Measurements from ENCODE around the gene OSR1. TPM values are rescaled to one million over a fixed set of nuclear protein-coding genes. Genes with fewer than 3 reads are reported as not detected.

Gene OSR1
- total RNA-seq, 1 donor from 2014 or later = not detected

DNA sequence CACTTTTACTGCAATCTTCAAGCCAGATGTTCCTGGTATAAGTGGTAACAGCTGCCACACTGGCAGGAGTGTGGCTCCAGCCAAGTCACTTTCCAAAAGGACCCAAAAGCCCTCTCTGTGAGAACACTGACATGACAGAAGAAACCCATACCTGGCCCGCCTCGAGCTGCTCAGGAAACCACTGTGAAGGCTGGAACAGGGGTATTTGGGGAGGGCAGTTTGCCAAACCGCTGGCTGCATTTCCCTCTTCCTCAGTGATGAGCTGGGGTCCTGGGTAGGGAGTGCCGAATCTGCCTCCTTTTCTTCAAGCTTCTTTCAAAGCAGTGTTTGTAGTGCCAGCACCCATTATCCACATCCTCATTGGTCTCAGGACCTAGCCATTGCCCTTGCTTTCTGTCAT is 10.3 kb upstream of the OSR1 start:
- Mint-ChIP-seq H3K4me3 (no peak overlapping the region), H3K27me3 (peaks cover 20% of the 10 kb centered on the region), H3K9me3 (no peaks in the 10 kb centered on the region), H3K36me3 (ENCODE audit: low read depth) (no peaks in the 10 kb centered on the region), H3K4me1 (no peaks in the 10 kb centered on the region), H3K27ac (no peak overlapping the region)
- intact Hi-C loops (cut with micrococcal nuclease) = loop anchor here (10.0 kb wide), 1 partner anchor 1076 kb away; the partner anchor contains the start of gene RHOB
- DNase-seq = no peak
- POLR2A ChIA-PET = no interaction called here
- CTCF ChIA-PET = no interaction called here
- no peak for ATAC-seq (ENCODE audit: low read depth)
- TF ChIP-seq, protein P1, sequence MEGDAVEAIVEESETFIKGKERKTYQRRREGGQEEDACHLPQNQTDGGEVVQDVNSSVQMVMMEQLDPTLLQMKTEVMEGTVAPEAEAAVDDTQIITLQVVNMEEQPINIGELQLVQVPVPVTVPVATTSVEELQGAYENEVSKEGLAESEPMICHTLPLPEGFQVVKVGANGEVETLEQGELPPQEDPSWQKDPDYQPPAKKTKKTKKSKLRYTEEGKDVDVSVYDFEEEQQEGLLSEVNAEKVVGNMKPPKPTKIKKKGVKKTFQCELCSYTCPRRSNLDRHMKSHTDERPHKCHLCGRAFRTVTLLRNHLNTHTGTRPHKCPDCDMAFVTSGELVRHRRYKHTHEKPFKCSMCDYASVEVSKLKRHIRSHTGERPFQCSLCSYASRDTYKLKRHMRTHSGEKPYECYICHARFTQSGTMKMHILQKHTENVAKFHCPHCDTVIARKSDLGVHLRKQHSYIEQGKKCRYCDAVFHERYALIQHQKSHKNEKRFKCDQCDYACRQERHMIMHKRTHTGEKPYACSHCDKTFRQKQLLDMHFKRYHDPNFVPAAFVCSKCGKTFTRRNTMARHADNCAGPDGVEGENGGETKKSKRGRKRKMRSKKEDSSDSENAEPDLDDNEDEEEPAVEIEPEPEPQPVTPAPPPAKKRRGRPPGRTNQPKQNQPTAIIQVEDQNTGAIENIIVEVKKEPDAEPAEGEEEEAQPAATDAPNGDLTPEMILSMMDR (IDR thresholded peaks at IDR 0.05) = no peak

DNA sequence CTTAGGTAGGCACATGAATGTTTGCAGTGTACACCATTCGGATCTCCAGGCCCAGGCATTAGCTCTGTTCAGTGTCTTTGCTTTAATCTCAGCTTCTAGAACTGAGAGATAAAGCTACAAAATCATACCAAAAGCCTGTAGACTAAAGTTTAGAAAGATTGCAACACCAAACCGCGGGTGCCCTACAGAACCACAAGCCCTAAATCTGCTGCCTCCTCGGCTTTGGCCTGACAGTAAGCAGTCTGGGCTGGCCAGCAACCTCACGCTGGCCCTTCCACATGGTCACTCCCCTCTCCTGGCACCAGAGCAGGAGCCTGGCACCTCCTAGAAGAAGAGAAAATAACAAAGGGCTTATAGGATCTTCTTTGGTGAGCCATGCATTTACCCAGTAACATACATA is 8.9 kb upstream of the OSR1 start:
- ATAC-seq (ENCODE audit: low read depth) (no peak), DNase-seq (no peak)
- H3K36me3 Mint-ChIP-seq (ENCODE audit: low read depth) = peaks cover 5% of the 10 kb centered on the region
- POLR2A ChIA-PET = no interaction called here
- peaks cover 16% of the 10 kb centered on the region for H3K27me3 Mint-ChIP-seq
- H3K9me3 Mint-ChIP-seq = no peaks in the 10 kb centered on the region
- H3K4me1 Mint-ChIP-seq = peaks cover 14% of the 10 kb centered on the region
- CTCF ChIA-PET = interaction anchor here (1.4 kb wide), 1 partner anchor 11 kb away, joined by 3 read pairs; no protein-coding TSS in a partner anchor
- no peak overlapping the region for H3K4me3 Mint-ChIP-seq
- TF ChIP-seq, protein P1 (IDR thresholded peaks at IDR 0.05) = no peak
- no peak overlapping the region for H3K27ac Mint-ChIP-seq
- intact Hi-C loops (cut with micrococcal nuclease) = loop anchor here (10.0 kb wide), 1 partner anchor 1077 kb away; the partner anchor contains the start of gene RHOB

DNA sequence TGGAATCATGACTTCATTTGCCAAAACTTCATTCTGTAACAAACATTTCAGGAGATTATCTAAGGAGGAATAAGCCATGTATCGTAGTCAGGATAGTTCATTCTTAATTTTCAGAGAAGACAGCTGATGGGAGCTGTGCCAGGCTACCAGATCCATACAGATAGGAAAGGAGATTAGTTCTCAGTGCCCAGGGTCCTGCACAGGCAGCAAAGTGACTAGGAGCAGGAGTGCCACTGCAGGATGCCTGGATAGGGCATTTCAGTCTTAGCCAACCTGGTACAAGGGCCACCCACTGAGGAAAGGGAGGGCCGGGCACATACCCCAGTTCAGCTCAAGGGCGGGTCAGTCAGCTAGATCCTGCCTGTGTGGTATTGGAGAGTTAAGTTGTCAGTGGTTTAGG is 6.7 kb upstream of the OSR1 start:
- Mint-ChIP-seq H3K27ac (no peak overlapping the region), H3K4me3 (no peak overlapping the region), H3K27me3 (peaks cover 17% of the 10 kb centered on the region), H3K4me1 (peaks cover 28% of the 10 kb centered on the region), H3K36me3 (ENCODE audit: low read depth) (peaks cover 6% of the 10 kb centered on the region), H3K9me3 (no peaks in the 10 kb centered on the region)
- CTCF ChIA-PET = no interaction called here
- DNase-seq = no peak
- TF ChIP-seq, protein P1 (IDR thresholded peaks at IDR 0.05) = no peak
- no peak for ATAC-seq (ENCODE audit: low read depth)
- intact Hi-C loops (cut with micrococcal nuclease) = loop anchor here (10.0 kb wide), 1 partner anchor 1080 kb away; the partner anchor contains the start of gene RHOB
- POLR2A ChIA-PET = no interaction called here

DNA sequence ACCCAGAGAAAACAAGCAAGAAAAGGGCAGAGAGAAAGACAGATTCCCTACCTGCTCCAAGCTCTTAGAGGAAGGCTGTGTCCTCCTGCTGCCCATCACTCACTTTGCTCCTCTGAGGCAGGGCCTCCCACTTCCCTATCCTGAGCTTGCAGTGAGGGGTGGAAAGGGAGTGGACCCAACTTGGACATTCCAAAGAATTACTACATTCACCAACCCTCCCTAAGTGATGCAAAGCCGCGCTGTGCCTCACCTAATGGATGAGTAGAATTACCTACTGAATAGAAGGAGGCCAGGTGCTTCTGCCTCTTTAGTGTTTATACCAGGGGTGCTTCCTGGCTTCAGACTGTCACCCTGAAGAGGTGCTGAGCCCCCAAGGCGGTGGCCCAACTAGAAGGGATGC is 5.6 kb upstream of the OSR1 start:
- DNase-seq = no peak
- POLR2A ChIA-PET = no interaction called here
- intact Hi-C loops (cut with micrococcal nuclease) = loop anchor here (5.0 to 10.0 kb wide), 4 partner anchors 498 to 1303 kb away; partner anchors contain the start of genes GDF7 and RHOB
- Mint-ChIP-seq H3K4me3 (no peak overlapping the region), H3K4me1 (peaks cover 30% of the 10 kb centered on the region), H3K27me3 (peaks cover 23% of the 10 kb centered on the region), H3K9me3 (no peaks in the 10 kb centered on the region), H3K36me3 (ENCODE audit: low read depth) (peaks cover 6% of the 10 kb centered on the region), H3K27ac (no peak overlapping the region)
- CTCF ChIA-PET = interaction anchor here (1.1 to 1.3 kb wide), 2 partner anchors 16 to 844 kb away, joined by 4 to 10 read pairs; no protein-coding TSS in a partner anchor
- TF ChIP-seq, protein P1 (IDR thresholded peaks at IDR 0.05) = no peak
- ATAC-seq (ENCODE audit: low read depth) = no peak

DNA sequence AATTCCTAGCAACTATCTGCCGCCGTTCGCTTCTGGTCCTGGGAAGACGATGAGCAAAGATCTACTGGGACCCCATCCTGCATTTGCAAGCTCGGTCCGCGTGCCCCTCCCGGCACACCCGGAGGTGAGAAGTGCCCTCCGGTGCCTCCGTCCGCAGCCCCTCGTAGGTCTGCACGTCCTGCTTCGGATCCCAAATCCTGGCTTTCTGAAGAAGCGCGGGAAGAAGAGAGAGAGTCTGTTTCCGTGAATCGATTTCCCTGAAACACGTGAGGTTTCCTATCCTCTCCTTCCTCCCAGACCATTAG is 5.0 kb upstream of the OSR1 start:
- Mint-ChIP-seq H3K4me3 (peak overlapping the region; percentile 86), H3K9me3 (no peaks in the 10 kb centered on the region), H3K4me1 (peaks cover 35% of the 10 kb centered on the region), H3K27ac (no peak overlapping the region), H3K36me3 (ENCODE audit: low read depth) (peaks cover 6% of the 10 kb centered on the region), H3K27me3 (peaks cover 24% of the 10 kb centered on the region)
- intact Hi-C loops (cut with micrococcal nuclease) = loop anchor here (1.0 to 10.0 kb wide), 8 partner anchors 479 to 1304 kb away; partner anchors contain the start of genes GDF7, RDH14 and RHOB
- ChIA-PET POLR2A (no interaction called here), CTCF (interaction anchor here (1.1 to 1.3 kb wide), 2 partner anchors 16 to 843 kb away, joined by 4 to 10 read pairs; no protein-coding TSS in a partner anchor)
- DNase-seq (no peak), ATAC-seq (ENCODE audit: low read depth) (no peak)
- TF ChIP-seq, protein P1 (IDR thresholded peaks at IDR 0.05) = no peak
